Endothelial cell (in vitro differentiated cells): Measurements from ENCODE around the gene SYMPK. TPM values are rescaled to one million over a fixed set of nuclear protein-coding genes. Genes with fewer than 3 reads are reported as not detected.
A peak's percentile ranks its signal among the peaks of the same experiment; 100 is the strongest.

Experiments used
- DNase-seq: peaks from one replicate; pipeline ENCODE4 v3.0.0; 2021; ENCODE audit warnings: low spot score
- H3K27ac Mint-ChIP-seq: one replicate; pipeline ENCODE4 v1.8.0; 2021; ENCODE audit warnings: mixed read lengths, inconsistent platforms; ENCODE audit not compliant: unreplicated experiment
- H3K27me3 Mint-ChIP-seq: one replicate; pipeline ENCODE4 v1.8.0; 2021; ENCODE audit warnings: mild to moderate bottlenecking, moderate library complexity, mixed read lengths, inconsistent platforms; ENCODE audit not compliant: unreplicated experiment
- H3K36me3 Mint-ChIP-seq: one replicate; pipeline ENCODE4 v1.8.0; 2021; ENCODE audit warnings: mild to moderate bottlenecking, low read depth, mixed read lengths, inconsistent platforms; ENCODE audit not compliant: unreplicated experiment
- H3K4me1 Mint-ChIP-seq: one replicate; pipeline ENCODE4 v1.8.0; 2021; ENCODE audit warnings: mild to moderate bottlenecking, mixed read lengths, inconsistent platforms; ENCODE audit not compliant: unreplicated experiment
- H3K4me3 Mint-ChIP-seq: one replicate; pipeline ENCODE4 v1.8.0; 2021; ENCODE audit warnings: mild to moderate bottlenecking, mixed read lengths, inconsistent platforms; ENCODE audit not compliant: unreplicated experiment
- H3K9me3 Mint-ChIP-seq: one replicate; pipeline ENCODE4 v1.8.0; 2021; ENCODE audit warnings: mixed read lengths, inconsistent platforms; ENCODE audit not compliant: unreplicated experiment
- total RNA-seq: library from RNA; stranded (reverse); fragmentation: NEBNext Ultra II Directional; extraction: Animal tissue kit (Norgen Biotek cat#: 25700); gene quantifications from one replicate; pipeline ENCODE4 v1.2.1, GENCODE V29; 2021; ENCODE audit not compliant: unreplicated experiment
- TF ChIP-seq, protein P1 (sequence below): fragments of 200-600 bp; sonication (generic); IDR thresholded peaks from one replicate; pipeline ENCODE4 v1.5.0; 2021; ENCODE audit warnings: antibody characterized with exemption; ENCODE audit not compliant: unreplicated experiment

Gene SYMPK
- total RNA-seq, 1 donor from 2014 or later: 70.7 TPM

DNA sequence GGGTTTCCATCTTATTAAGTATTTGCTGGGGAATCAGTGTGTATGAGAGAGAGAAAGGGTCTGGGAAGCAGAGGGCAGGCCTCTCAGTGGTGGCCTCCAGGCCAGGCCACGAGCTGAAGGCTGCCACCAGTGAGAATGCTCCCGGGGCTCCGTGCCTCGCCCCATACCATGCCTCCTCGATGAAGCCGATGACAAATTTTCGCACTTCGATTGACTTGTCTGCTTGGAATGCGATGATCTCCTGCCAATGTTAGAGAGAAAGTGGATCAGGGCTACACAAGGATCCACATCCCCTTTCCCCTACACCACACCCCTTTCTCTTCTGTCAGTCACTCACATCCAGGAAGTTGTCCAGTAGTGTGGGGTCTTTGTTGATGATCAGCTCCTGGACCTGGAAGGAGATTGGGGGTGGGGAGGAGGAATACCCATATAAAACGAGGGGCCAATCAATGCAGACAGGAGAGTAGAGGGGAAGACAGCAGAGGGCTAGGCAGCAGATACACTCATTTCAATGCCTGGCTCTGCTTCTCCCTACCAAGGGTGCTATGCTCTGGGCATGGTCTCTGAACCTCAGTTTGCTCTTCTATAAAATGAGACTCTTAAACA is 10.7 kb downstream of the SYMPK start:
- Mint-ChIP-seq H3K36me3 (peaks cover 35% of the 10 kb centered on the region), H3K4me3 (peak overlapping the region; percentile 49), H3K4me1 (peaks cover 3% of the 10 kb centered on the region), H3K9me3 (no peaks in the 10 kb centered on the region), H3K27ac (no peak overlapping the region), H3K27me3 (peaks cover 4% of the 10 kb centered on the region)
- no peak for DNase-seq
- TF ChIP-seq, protein P1, sequence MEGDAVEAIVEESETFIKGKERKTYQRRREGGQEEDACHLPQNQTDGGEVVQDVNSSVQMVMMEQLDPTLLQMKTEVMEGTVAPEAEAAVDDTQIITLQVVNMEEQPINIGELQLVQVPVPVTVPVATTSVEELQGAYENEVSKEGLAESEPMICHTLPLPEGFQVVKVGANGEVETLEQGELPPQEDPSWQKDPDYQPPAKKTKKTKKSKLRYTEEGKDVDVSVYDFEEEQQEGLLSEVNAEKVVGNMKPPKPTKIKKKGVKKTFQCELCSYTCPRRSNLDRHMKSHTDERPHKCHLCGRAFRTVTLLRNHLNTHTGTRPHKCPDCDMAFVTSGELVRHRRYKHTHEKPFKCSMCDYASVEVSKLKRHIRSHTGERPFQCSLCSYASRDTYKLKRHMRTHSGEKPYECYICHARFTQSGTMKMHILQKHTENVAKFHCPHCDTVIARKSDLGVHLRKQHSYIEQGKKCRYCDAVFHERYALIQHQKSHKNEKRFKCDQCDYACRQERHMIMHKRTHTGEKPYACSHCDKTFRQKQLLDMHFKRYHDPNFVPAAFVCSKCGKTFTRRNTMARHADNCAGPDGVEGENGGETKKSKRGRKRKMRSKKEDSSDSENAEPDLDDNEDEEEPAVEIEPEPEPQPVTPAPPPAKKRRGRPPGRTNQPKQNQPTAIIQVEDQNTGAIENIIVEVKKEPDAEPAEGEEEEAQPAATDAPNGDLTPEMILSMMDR: no peak

DNA sequence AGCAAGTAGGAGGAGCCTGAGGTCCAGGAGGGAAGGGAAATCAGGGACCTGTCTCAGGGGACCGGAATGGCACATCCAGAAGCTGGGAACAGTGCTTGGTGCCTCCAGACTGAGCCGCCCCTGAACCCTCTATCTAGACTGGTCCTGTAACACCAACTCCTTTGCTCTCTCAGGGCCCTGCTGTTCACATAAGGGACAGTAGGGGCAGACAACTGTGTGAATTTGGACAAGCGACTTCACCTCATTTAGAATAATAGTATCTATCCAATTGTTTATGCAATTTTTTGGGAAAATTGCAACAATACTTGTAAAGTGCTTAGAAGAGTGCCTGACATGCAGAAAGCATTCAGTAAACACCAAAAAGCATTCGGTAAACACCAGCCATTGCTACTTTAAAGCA is 14.0 kb downstream of the SYMPK start:
- no peaks in the 10 kb centered on the region for H3K27me3 Mint-ChIP-seq
- H3K4me3 Mint-ChIP-seq: no peak overlapping the region
- no peaks in the 10 kb centered on the region for H3K9me3 Mint-ChIP-seq
- peaks cover 46% of the 10 kb centered on the region for H3K36me3 Mint-ChIP-seq
- DNase-seq: no peak
- peaks cover 3% of the 10 kb centered on the region for H3K4me1 Mint-ChIP-seq
- no peak overlapping the region for H3K27ac Mint-ChIP-seq
- TF ChIP-seq, protein P1: no peak

DNA sequence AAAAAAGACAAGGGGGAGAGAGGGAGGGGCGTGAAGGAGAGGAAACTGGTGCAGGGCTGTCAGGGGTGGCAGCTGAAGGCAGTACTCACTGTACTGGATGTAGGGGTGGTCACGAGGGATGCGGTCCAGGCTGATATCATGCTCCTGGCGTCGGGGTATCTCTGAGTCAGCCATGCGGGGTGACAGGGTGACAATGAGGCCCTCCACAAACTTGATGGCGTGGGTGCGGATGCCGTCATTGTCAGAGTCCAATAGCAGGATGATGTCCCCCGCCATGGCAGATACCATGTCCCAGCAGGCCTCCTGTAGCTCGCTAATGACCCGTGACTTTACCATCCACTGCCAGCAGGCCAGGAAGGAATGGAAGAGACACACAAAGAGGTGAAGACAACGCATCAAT is 15.3 kb downstream of the SYMPK start:
- H3K9me3 Mint-ChIP-seq: no peaks in the 10 kb centered on the region
- TF ChIP-seq, protein P1: no peak
- H3K36me3 Mint-ChIP-seq: peaks cover 52% of the 10 kb centered on the region

DNA sequence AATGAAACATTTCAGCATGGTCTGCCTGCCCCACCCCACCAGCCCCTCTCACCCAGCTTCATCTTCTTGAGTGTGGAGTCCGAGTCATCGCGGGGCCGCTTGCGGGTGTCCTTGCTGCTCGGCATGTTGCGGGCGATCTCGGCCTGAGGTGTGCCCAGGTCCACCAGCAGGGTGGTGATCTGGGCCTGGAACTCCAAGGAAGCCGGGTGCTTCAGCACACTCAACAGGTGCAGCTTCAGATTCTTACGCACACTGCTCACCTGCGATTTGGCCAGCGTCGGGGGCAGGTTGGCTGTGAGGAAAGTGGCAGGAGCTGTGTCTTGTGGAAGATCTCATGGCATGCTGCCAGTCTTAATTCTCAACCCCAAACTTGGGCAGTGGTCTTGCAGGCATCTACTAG is 20.7 kb downstream of the SYMPK start:
- TF ChIP-seq, protein P1: no peak
- Mint-ChIP-seq H3K36me3 (peaks cover 52% of the 10 kb centered on the region), H3K4me3 (peak overlapping the region; percentile 39), H3K4me1 (no peaks in the 10 kb centered on the region), H3K27me3 (no peaks in the 10 kb centered on the region), H3K9me3 (no peaks in the 10 kb centered on the region), H3K27ac (no peak overlapping the region)
- no peak for DNase-seq

More for the DNA sequence above, 15.3 kb downstream of the SYMPK start:
- Mint-ChIP-seq H3K4me3 (peak overlapping the region; percentile 76), H3K4me1 (peaks cover 3% of the 10 kb centered on the region), H3K27ac (no peak overlapping the region), H3K27me3 (no peaks in the 10 kb centered on the region)
- no peak for DNase-seq

DNA sequence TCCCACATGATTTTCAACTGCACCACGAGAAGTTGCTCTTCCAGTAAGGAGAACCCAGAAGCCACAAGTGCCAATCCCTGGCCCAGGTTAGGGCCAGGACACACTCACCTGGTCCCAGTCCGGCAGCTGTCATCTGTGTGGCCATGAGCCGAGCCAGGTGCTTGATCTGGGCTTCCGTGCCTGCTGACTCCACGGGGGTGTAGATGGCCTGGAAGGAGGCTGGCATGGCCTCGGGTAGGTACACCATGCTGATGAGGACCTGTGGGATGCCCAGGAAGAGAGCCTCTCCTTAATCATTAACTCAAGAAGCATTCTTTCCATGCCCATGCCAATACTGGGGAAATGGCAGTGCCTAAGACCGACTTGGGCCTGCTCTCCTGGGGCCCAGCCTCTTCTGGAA is 28.0 kb downstream of the SYMPK start:
- H3K4me1 Mint-ChIP-seq: no peaks in the 10 kb centered on the region
- H3K36me3 Mint-ChIP-seq: peaks cover 57% of the 10 kb centered on the region
- H3K27ac Mint-ChIP-seq: no peak overlapping the region
- TF ChIP-seq, protein P1: no peak
- peaks cover 6% of the 10 kb centered on the region for H3K27me3 Mint-ChIP-seq
- no peaks in the 10 kb centered on the region for H3K9me3 Mint-ChIP-seq
- DNase-seq: no peak
- H3K4me3 Mint-ChIP-seq: peak overlapping the region; percentile 42
